OCI-LY7 (cell line): ENCODE measurements around the gene PNLIPRP3.

ENCODE experiments used
- CTCF ChIP-seq: fragments of 200-600 bp; sonication (generic); conservative IDR thresholded peaks from 2 replicates; pipeline ENCODE4 v1.5.1; 2014; ENCODE audit warnings: mild to moderate bottlenecking, antibody characterized with exemption, low read length, moderate library complexity, mixed read lengths
- EZH2phosphoT487 ChIP-seq: fragments of 200-600 bp; sonication (generic); IDR thresholded peaks from 2 replicates; pipeline ENCODE4 v1.6.1; 2018; ENCODE audit warnings: low read depth, borderline replicate concordance, mild to moderate bottlenecking, mixed run types, antibody characterized with exemption, low read length, moderate library complexity, mixed read lengths

GRCh38 chr10:116382290-116382689 is 45.4 kb upstream of the PNLIPRP3 start:
- TF ChIP-seq CTCF = no peak
- no peak for TF ChIP-seq EZH2phosphoT487
